GM06990 (cell line): Measurements from ENCODE around the gene TBC1D20.
A peak's percentile ranks its signal among the peaks of the same experiment; 100 is the strongest.

ENCODE experiments used
- DNase-seq: peaks from one replicate; pipeline ENCODE4 v3.0.0-alpha.2; 2011; ENCODE audit not compliant: insufficient read length; ENCODE audit errors: extremely low read depth
- H3K27me3 ChIP-seq: replicated peaks from 2 replicates; pipeline ENCODE4 v1.6.0; 2011; ENCODE audit warnings: low read length; ENCODE audit not compliant: control insufficient read depth, insufficient read depth
- H3K36me3 ChIP-seq: 2 replicates; pipeline ENCODE4 v1.5.1; 2011; ENCODE audit warnings: low read length; ENCODE audit not compliant: control insufficient read depth, insufficient read depth
- H3K4me3 ChIP-seq: replicated peaks from 2 replicates; pipeline ENCODE4 v1.5.1; 2011; ENCODE audit warnings: low read depth, mild to moderate bottlenecking, control low read depth, low read length
- TF ChIP-seq, protein P1 (sequence below): IDR thresholded peaks from 2 replicates; pipeline ENCODE4 v1.5.1; 2011; ENCODE audit warnings: low read length, control low read depth, mild to moderate bottlenecking, inconsistent platforms; ENCODE audit not compliant: insufficient read depth, poor library complexity, severe bottlenecking

TBC1D20 gene

DNA sequence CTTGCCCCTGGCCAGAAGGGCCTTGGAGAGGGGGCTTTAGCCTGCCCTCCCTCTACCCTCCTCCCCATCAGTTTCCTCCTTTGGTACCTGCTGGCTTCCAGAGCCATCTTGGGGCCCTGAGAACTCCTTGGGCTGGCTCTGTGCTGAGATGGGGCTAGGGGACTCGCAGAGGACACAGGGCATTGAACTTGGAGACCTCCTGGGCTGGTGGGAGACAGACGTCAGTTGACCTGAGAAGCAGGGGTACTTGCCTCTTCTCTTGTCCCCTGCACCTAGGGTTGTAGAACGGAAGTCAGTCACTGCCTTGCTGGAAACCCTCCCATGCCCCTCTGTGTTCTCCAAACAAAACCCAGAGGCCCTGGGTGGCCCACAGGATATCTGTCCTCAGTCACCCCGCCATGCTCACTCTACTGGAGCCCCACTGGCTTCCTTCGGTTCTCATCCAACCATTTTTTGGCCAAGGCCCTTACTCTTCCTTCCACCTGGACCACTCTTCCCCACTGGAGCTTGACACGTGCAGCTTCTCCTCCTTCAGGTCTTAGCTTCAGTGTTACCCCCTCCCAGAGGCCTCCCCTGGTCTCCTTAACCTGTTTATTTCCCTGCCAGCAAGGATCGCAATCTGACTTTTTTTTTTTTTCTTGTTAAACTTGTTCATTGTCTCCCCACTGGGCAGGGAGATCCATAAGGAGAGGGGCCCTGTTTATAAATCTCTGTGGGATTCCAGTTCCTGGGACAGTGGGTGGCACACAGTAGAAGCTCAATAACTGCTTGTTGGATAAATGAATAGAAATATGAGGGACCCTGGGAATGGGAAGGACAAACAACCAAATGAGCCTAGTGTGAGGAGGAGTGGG, 53.3 kb downstream of the TBC1D20 start:
- peaks cover 3% of the 10 kb centered on the region for H3K36me3 ChIP-seq
- DNase-seq = peak; percentile 55
- H3K4me3 ChIP-seq = peak overlapping the region; percentile 99
- TF ChIP-seq, protein P1, sequence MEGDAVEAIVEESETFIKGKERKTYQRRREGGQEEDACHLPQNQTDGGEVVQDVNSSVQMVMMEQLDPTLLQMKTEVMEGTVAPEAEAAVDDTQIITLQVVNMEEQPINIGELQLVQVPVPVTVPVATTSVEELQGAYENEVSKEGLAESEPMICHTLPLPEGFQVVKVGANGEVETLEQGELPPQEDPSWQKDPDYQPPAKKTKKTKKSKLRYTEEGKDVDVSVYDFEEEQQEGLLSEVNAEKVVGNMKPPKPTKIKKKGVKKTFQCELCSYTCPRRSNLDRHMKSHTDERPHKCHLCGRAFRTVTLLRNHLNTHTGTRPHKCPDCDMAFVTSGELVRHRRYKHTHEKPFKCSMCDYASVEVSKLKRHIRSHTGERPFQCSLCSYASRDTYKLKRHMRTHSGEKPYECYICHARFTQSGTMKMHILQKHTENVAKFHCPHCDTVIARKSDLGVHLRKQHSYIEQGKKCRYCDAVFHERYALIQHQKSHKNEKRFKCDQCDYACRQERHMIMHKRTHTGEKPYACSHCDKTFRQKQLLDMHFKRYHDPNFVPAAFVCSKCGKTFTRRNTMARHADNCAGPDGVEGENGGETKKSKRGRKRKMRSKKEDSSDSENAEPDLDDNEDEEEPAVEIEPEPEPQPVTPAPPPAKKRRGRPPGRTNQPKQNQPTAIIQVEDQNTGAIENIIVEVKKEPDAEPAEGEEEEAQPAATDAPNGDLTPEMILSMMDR = no peak
- H3K27me3 ChIP-seq = no peaks in the 10 kb centered on the region

DNA sequence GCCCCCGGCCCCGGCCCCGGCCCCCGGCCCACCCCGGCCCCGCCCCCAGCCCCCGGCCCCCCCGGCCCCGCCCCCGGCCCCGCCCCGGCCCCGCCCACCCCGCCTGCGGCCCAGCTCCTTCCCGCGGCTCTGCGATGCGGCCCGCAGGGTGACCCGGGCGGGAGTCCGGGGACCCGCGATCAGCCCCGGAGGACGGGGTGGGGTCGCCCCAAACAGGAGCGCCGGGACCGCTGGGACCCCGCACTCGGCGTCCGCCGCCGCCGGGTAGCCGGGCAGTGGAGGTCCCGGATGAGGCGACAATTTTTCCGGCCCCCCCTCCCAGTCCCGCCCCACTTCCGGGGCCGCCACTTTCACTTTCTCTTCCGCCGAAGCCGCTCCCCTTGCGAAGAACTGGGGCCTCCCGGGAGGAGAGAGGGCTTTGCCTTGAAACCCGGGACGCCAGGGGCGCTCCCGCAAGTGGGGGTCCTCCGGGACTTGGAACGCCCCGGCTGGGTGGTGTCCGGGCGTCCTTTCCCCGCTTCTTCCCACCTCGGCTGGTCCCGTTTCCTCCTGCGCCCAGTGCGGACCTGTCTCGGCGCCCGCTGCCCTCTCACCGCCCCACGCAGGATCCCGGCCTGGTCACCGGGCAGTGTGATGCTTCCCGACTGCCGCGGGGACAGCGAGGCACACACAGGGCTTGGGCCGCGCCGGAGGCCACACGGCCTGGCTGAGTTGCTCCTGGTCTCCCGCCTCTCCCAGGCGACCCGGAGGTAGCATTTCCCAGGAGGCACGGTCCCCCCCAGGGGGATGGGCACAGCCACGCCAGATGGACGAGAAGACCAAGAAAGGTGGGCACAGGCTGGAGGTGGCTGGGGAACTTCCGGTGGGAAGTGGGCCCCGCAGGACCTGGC, 54.1 kb downstream of the TBC1D20 start, which contains the start of gene RBCK1:
RBCK1 (plus strand) TSS at position 347 of the 890 bp plus-strand sequence; CDS start at position 806, 459 bp downstream.
- DNase-seq = peak; percentile 88
- TF ChIP-seq, protein P1 = no peak
- H3K4me3 ChIP-seq = peak within 1 kb of the TSS; percentile 99
- peaks cover 3% of the 10 kb centered on the region for H3K36me3 ChIP-seq
- H3K27me3 ChIP-seq = no peaks in the 10 kb centered on the region

DNA sequence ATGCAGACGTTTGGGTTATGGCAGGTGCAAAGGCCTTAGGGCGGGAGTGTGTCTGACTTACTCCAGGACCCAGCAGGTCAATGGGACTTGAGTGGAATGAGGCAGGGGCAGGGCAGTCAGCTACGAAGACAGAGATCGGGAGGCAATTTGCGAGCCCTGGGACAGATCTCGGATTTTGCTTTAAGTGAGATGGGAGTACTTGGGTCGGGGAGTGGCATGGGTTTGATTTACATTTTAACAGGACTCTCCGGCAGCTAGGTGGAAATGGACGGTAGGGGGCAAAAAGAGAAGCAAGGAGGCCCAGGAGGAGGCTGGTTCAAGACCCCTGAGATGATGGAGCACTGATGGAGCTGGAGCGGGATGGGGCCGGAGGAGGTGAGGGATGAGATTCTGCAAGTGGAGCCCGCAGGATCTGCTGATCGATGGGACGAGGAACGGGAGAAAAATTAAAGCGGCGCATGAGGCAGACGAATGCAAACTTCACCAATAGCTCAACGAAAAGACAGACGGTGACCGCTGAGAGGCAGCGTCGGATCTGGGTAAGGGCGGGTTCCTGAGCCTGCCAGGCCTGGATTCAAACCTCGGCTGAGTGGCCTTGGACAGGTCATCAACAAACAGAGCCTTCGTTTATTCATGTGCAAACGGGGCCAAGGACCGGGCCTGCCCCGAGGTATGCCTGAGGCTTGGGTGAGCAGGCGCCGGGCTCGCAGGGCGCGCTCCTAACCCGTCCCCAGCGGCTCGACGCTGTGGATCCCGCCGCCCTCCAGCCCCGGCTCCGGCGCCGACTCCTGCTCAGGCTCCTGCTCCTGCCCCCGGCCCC, 55.0 kb downstream of the TBC1D20 start:
- TF ChIP-seq, protein P1 = peak; percentile 40
- DNase-seq = peak; percentile 87
- H3K4me3 ChIP-seq = peak overlapping the region; percentile 69
- no peaks in the 10 kb centered on the region for H3K27me3 ChIP-seq
- peaks cover 3% of the 10 kb centered on the region for H3K36me3 ChIP-seq

DNA sequence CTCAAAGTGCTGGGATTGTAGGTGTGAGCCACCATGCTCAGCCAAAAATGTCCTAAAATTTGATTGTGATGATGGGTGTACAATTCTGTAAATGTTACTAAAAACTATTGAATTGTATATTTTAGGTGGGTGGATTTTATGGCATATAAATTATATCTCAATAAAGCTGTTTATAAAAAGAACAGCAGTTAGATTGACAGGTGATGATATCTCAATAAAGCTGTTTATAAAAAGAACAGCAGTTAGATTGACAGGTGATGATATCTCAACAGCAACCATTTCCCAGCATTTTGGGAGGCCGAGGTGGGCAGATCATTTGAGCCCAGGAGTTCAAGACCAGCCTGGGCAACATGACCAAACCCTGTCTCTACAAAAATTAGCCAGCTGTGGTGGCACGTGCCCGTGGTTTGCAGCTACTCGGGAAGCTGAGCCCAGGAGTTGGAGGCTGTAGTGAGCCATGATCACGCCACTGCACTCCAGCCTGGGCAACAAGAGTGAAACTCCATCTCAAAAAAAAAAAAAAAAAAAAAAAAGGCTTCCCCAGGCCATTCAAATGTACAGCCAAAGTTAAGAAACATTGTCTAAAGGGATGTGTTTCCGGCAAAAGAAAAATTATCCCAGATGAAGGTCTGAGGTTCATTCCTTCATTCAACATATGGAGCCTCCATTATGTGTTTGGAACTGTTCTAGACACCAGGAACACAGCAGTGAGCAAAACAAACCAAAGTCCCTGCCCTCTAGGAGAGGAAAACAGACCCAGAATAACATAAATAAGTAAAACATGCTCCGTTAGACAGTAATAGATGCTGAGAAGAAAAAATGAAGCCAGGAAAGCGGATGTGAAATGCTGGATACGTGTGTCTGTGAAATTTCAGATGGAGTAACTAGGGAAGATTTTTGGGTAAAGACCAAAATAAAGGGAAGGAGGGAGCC, 55.9 kb downstream of the TBC1D20 start:
- DNase-seq = no peak
- Histone ChIP-seq H3K36me3 (peaks cover 3% of the 10 kb centered on the region; the same call in 1 of the 2 replicates), H3K4me3 (no peak overlapping the region), H3K27me3 (no peaks in the 10 kb centered on the region)
- TF ChIP-seq, protein P1 = no peak
